Suprapubic skin (tissue), 3 donors: ENCODE results near the gene SPTLC3.

Experiments used
- CTCF ChIP-seq, 2 donors: fragments of 200-600 bp in 1 of 2; fragments of 450-650 bp in 1 of 2; sonication (generic) in 1 of 2; IDR thresholded peaks; one replicate each; pipeline ENCODE4 v1.5.1; 2016 to 2019; ENCODE audit warnings: antibody characterized with exemption in 2 of 2, mild to moderate bottlenecking in 1 of 2, moderate library complexity in 1 of 2
- EP300 ChIP-seq: sonication (generic); formaldehyde crosslinking; IDR thresholded peaks from one replicate; pipeline ENCODE4 v1.6.1; 2017; ENCODE audit warnings: antibody characterized with exemption
- POLR2A ChIP-seq, 2 donors: fragments of 450-650 bp; IDR thresholded peaks; one replicate each; pipeline ENCODE4 v1.6.1; 2017; ENCODE audit warnings: antibody characterized with exemption in 2 of 2, mild to moderate bottlenecking in 2 of 2, moderate library complexity in 2 of 2

GRCh38 chr20:12975833-12976608 lies 32.8 kb upstream of the SPTLC3 start:
- TF ChIP-seq POLR2A (IDR thresholded peaks at IDR 0.05) (no peak), CTCF (IDR thresholded peaks at IDR 0.05) (no peak), EP300 (no peak)
